ENCODE results near the gene EARS2.
"Not testable (repeated sequence)": the region's sequence is repeated elsewhere in the genome, so short reads cannot be mapped to it uniquely, and the experiment has no call there.

Gene EARS2

DNA sequence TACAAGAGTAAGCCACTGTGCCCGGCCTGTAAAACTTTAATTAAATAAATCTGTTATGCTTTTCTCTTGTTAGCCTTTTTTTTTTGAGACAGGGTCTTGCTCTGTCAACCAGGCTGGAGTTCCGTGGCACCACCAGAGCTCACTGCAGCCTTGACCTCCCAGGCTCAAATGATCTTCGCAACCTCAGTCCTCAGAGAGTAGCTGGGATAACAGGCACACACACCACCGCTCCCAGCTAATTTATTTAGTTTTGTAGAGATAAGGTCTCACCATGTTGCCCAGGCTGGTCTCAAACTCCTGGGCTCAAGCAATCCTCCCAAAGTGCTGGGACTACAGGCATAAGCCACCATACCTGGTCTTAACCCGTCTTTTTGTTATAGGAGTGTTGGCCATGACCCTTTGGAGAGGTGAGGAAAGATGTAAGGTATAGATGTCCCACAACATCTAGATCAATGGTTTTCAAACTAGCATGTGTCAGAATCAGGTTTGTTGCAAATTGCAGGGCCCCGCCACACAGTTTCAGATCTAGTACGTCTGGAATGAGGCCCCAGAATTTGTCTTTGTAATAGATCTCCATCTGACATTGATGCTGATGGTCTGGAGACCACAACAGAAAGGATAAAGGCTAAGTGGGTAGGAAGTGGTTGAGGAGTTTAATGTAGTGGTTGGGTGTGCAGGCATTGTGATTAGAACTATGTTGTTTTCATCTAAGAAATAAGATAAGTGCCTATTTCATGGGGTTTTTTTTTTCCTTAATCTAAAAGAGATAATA, 42.6 kb downstream of the EARS2 start:
- H3K36me3 Mint-ChIP-seq (ENCODE audit: insufficient read depth): peaks cover 18% of the 10 kb centered on the region
- H3K27me3 Mint-ChIP-seq: no peaks in the 10 kb centered on the region
- DNase-seq: peak; percentile 14 to 46 (median 22)
- H3K4me1 Mint-ChIP-seq (ENCODE audit: low read depth in 2 of 2): peaks cover 23 to 37% of the 10 kb centered on the region in 2 donors
- peak overlapping the region; percentile 56 to 85 for H3K27ac Mint-ChIP-seq
- H3K9me3 Mint-ChIP-seq: no peaks in the 10 kb centered on the region
- peak overlapping the region; percentile 32 to 56 for H3K4me3 Mint-ChIP-seq
- ATAC-seq (replicated peaks): peak; percentile 45

DNA sequence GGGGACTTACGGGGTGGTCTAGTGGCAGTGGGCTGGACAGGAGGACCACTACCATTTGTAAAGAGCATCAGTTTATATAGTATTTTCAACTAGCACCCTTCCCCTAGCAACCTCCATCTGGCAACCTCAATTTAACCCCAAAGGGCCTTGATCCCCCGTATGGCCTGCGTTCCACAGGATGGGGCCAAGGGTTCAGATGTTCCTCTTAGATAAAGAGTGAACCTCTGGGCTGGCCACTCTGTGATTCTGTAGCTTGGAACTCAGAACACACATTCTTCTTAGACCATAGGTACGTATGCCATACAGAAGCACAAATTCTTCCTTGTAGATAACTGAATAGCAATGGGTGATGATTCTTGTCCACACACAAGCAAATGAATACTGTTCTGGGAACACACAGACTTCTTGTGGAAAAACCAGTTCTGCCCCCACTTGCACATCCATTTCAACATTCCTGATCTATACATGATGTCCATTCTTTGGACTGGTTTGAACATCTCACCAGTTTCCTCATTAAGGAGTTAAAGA, 44.9 kb downstream of the EARS2 start:
- H3K27ac Mint-ChIP-seq: no peak overlapping the region
- peaks cover 37 to 52% of the 10 kb centered on the region in 2 donors for H3K4me1 Mint-ChIP-seq (ENCODE audit: low read depth in 2 of 2)
- peaks cover 33% of the 10 kb centered on the region for H3K36me3 Mint-ChIP-seq (ENCODE audit: insufficient read depth)
- no peak overlapping the region for H3K4me3 Mint-ChIP-seq
- no peaks in the 10 kb centered on the region for H3K9me3 Mint-ChIP-seq
- no peak for DNase-seq
- no peak for ATAC-seq (replicated peaks)
- no peaks in the 10 kb centered on the region for H3K27me3 Mint-ChIP-seq

DNA sequence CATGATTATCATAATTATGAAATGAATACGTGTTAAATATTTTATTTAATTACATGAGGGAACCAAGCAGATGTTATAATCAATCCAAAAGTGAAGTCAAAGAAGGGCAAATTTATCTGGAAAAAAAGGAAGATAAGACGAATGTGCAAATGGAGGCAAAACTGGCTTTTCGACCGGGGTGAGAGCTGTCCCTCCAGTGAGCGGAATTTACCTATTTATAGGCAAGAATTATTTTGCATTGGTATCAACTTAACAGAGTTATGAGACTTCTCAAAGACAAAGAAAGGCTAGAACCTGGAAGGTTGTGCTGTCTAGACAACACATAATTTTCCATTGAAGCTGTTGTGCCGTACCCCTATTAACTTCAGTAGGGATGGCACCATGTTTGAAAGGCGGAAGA, 45.4 kb downstream of the EARS2 start:
- Mint-ChIP-seq H3K9me3 (no peaks in the 10 kb centered on the region), H3K27ac (peak overlapping the region; percentile 62 to 90), H3K4me1 (ENCODE audit: low read depth in 2 of 2) (peaks cover 41 to 56% of the 10 kb centered on the region in 2 donors), H3K27me3 (no peaks in the 10 kb centered on the region), H3K4me3 (peak overlapping the region; percentile 85 to 90), H3K36me3 (ENCODE audit: insufficient read depth) (peaks cover 37% of the 10 kb centered on the region)
- DNase-seq: no peak
- no peak for ATAC-seq (replicated peaks)

DNA sequence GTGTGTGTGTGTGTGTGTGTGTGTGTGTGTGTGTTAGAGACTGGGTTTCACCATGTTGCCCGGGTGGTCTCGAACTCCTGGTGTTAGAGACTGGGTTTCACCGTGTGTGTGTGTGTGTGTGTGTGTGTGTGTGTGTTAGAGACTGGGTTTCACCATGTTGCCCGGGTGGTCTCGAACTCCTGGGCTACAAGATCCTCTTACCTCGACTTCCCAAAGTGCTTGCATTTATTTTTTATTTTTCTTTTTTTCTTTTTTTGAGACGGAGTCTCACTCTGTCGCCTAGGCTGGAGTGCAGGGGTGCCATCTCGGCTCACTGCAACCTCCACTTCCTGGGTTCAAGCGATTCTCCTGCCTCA, 46.3 kb downstream of the EARS2 start:
- Mint-ChIP-seq H3K4me3 (peak overlapping the region; percentile 85 to 90), H3K27ac (peak overlapping the region; percentile 85 to 90), H3K4me1 (ENCODE audit: low read depth in 2 of 2) (peaks cover 44 to 50% of the 10 kb centered on the region in 2 donors), H3K36me3 (ENCODE audit: insufficient read depth) (peaks cover 39% of the 10 kb centered on the region)
- DNase-seq; H3K27me3 Mint-ChIP-seq; ATAC-seq (replicated peaks); H3K9me3 Mint-ChIP-seq: not testable (repeated sequence)

DNA sequence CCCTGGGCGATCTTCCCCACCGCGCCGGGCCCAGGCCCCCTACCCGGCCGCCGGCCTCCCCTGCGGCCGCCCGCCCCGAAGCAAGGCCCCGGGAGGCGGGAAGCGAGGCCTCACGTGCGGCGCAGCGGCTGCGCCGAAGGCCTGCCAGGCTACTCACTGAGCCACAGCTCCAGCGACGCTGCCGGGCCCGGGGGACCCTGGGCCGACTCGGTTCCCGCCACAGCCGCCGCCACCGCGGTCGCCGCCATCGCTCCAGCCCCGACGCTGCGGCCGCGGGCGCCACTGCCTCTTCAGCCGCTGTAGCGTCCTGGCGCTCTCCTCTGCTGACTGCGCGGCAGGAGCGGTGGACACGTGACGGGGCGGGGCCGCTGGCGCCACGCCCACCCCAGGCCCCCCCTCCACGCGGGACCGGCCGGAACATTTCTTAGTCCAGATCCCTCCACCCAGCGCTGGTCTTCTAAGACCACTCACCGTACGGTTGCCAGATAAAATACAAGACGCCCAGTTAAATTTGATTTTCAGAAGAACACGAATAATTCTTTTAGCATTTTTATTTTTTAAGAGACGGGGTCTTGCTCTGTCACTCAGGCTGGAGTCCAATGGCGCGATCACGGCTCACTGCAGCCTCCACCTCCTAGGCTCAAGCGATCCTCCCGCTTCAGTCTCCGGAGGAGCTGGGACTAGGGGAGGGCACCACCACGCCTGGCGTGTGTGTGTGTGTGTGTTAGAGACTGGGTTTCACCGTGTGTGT, 46.8 kb downstream of the EARS2 start, which contains the start of gene GGA2:
Gene GGA2 (minus strand): TSS at position 331 of the 751 bp plus-strand sequence. CDS start 83 bp downstream, at position 248.
- Mint-ChIP-seq H3K4me3 (peak within 1 kb of the TSS; percentile 85 to 90), H3K27ac (peak within 1 kb of the TSS; percentile 86 to 95), H3K27me3 (no peaks in the 10 kb centered on the region), H3K4me1 (ENCODE audit: low read depth in 2 of 2) (peaks cover 41 to 48% of the 10 kb centered on the region in 2 donors), H3K9me3 (no peaks in the 10 kb centered on the region), H3K36me3 (ENCODE audit: insufficient read depth) (peaks cover 39% of the 10 kb centered on the region)
- DNase-seq (peak; percentile 65 to 70 (median 68)), ATAC-seq (replicated peaks) (peak; percentile 83)

DNA sequence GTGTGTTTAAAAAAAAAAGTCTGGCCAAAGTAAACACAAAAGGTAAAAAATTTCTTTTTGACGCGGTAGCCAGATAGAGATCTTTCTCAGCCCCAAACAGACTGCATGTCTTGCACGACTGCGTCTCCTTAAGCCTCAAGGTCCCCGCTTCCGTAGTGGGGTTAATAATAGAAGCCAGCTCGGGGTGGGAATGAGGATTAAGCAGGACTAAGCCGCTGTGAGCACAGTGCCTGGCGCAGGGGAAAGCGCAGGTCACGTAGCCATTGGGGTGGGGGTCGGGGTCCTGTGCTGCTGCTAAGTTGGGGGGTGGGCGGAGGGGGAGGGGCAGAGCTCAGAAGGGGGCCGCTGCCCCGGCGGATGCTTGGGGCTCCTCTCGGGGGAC, 47.4 kb downstream of the EARS2 start:
- H3K4me3 Mint-ChIP-seq: peak overlapping the region; percentile 85 to 90
- peaks cover 41 to 48% of the 10 kb centered on the region in 2 donors for H3K4me1 Mint-ChIP-seq (ENCODE audit: low read depth in 2 of 2)
- H3K27ac Mint-ChIP-seq: peak overlapping the region; percentile 86 to 95
- H3K9me3 Mint-ChIP-seq: no peaks in the 10 kb centered on the region
- ATAC-seq (replicated peaks): peak; percentile 52
- peaks cover 41% of the 10 kb centered on the region for H3K36me3 Mint-ChIP-seq (ENCODE audit: insufficient read depth)
- no peaks in the 10 kb centered on the region for H3K27me3 Mint-ChIP-seq
- DNase-seq: peak; percentile 42 to 64 (median 53)

DNA sequence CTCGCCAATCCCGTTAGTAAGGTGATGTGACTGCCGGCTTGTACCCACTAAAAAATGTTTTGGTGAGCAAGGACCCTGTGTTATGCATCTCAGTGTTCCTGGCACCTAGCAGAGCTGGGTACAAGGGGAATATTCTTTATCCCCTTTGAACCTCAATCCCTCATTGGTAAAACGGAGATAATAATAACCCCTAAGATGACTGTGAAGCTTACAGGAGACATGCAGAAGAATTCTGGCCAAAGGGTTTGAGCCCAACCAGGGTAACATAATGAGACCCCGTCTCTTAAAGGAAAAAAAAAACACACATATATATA, 47.8 kb downstream of the EARS2 start:
- no peak for ATAC-seq (replicated peaks)
- Mint-ChIP-seq H3K9me3 (no peaks in the 10 kb centered on the region), H3K4me1 (ENCODE audit: low read depth in 2 of 2) (peaks cover 41 to 47% of the 10 kb centered on the region in 2 donors), H3K27me3 (no peaks in the 10 kb centered on the region), H3K27ac (peak overlapping the region; percentile 86 to 95), H3K4me3 (peak overlapping the region; percentile 85 to 90), H3K36me3 (ENCODE audit: insufficient read depth) (peaks cover 42% of the 10 kb centered on the region)
- DNase-seq: no peak

DNA sequence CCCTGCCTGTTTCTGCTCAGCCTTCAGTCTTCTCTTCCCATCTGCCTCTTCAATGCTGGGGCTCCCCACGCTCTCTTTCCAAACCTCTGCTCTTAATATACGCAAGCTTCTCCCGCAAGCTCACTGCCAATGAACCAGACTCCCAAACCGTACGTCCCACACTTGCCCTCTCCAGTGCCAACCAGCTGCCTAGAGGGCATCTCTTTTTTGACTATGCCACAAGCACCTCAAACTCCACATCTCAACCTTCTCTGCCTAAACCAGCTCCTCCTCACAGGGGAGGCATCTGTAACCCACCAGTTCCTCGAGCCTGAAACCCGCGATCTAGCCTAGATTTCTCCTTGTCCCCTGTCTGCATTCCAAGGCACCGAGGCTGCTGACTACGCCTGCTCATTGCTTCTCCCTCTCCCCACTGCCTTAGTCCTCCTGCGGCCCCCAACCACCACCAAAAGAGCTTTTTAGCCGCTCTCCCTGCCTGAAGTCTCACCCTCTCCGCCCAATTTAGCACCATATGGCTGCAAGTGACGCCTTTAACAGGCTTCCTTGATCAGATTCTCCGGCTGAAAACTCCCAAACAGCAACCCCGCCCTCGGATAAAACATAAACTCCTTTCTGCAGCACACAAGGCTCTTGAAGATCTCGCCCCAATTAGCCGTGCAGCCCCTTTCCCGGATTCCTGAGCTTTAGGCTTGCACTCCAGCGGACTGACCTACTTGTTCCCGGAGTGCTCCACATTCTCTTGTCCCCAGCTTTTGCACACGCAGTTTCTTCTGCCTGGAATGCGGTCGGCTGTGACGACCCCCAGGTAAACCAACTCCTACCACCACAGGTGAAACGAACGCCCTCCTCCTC, 48.3 kb downstream of the EARS2 start:
- DNase-seq (no peak), ATAC-seq (replicated peaks) (no peak)
- Mint-ChIP-seq H3K27me3 (no peaks in the 10 kb centered on the region), H3K4me1 (ENCODE audit: low read depth in 2 of 2) (peaks cover 43 to 48% of the 10 kb centered on the region in 2 donors), H3K4me3 (peak overlapping the region; percentile 85 to 90), H3K27ac (peak overlapping the region; percentile 86 to 95), H3K9me3 (no peaks in the 10 kb centered on the region), H3K36me3 (ENCODE audit: insufficient read depth) (peaks cover 48% of the 10 kb centered on the region)

DNA sequence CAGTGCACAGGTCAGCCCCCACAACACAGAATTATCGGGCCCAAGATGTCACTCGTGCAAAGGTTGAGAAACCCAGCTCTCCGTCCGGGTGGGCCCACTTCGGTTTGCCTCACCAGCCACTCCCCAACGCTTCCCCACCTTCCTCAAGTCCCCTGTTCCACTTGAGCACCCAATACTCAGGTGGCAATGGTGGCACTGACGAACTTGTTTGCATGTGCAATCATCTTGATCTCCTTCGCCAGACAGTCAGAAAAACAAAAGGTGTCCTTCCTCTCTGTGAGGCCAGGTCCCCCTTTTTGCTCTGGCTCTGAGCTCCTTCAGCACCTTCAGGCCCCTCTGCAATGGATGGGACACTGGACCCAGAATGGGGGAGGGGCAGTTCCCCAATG, 50.5 kb downstream of the EARS2 start:
- Mint-ChIP-seq H3K36me3 (ENCODE audit: insufficient read depth) (peaks cover 48% of the 10 kb centered on the region), H3K27me3 (no peaks in the 10 kb centered on the region), H3K9me3 (no peaks in the 10 kb centered on the region), H3K4me3 (peak overlapping the region; percentile 22 to 70), H3K27ac (peak overlapping the region; percentile 75 to 89), H3K4me1 (ENCODE audit: low read depth in 2 of 2) (peaks cover 48 to 59% of the 10 kb centered on the region in 2 donors)
- DNase-seq: no peak
- ATAC-seq (replicated peaks): no peak

DNA sequence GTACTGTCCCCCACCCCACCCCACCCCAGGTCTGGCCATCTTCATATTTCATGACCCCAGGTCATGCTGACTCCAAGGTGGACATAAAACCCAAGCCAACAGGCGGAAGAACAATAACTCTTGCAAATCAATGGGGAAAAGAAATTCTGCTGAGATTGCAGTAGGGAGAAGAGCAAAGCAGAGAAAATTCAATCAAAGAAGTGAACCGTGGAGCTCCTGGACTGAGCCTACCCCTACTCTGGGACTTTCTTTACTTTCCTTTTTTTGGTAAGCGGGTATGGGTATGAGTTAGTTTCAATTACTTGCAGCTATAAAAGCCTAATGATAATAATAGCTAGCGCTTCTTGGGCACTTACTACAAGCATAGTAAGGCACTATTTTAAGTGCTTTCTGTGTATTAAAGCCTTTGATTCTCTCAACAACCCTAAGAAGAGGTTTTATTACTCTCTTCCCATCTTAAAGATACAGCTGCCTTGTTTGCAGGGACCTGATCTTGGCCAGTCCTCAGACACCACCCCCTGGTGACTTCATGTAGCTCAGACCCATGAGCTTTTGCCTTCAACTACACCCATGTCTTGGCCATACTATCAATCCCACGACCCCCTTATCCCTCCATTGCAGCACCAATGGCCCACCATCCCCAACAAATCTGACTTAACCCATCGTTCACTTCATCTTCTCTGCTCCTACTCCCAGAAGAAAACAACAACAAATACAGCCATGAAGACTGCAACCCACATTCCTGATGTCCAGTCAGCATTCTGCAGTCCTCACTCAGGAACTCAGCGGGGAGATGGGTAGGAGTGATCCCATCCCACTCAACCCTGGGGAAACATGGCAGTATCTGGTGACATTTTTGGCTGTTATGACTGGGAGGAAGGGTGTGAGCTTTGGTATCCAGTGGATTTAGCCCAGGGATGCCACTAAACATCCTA, 51.2 kb downstream of the EARS2 start:
- DNase-seq: no peak
- H3K27me3 Mint-ChIP-seq: no peaks in the 10 kb centered on the region
- H3K4me3 Mint-ChIP-seq: peak overlapping the region; percentile 22 to 70
- H3K4me1 Mint-ChIP-seq (ENCODE audit: low read depth in 2 of 2): peaks cover 48 to 65% of the 10 kb centered on the region in 2 donors
- no peak for ATAC-seq (replicated peaks)
- peak overlapping the region; percentile 75 to 89 for H3K27ac Mint-ChIP-seq
- H3K9me3 Mint-ChIP-seq: no peaks in the 10 kb centered on the region
- H3K36me3 Mint-ChIP-seq (ENCODE audit: insufficient read depth): peaks cover 48% of the 10 kb centered on the region

DNA sequence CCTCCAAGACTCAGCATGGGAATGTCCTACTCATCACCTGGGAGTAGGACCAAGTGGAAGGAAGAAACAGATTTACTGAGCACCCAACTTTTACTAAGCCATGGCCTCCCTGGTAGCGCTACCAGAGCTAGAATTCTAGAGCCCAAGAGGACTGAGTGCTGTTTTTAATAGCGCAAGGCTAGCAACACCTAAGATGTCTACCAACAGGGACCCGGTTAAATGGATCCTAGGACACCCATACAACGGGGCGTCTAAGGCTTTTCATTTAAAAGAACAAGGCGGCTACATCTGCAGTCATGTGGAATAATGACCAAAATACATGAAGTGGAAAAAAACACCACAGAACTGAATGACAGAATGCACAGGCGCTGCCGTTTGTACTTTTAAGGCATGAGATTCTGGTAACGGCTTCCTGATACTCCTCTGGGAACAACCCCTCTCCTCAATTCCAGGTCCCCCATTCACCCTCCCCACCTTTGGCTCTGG, 51.9 kb downstream of the EARS2 start:
- H3K27ac Mint-ChIP-seq: peak overlapping the region; percentile 89 to 91
- no peak for DNase-seq
- peaks cover 48 to 68% of the 10 kb centered on the region in 2 donors for H3K4me1 Mint-ChIP-seq (ENCODE audit: low read depth in 2 of 2)
- H3K36me3 Mint-ChIP-seq (ENCODE audit: insufficient read depth): peaks cover 49% of the 10 kb centered on the region
- peak overlapping the region; percentile 46 to 54 for H3K4me3 Mint-ChIP-seq
- H3K27me3 Mint-ChIP-seq: no peaks in the 10 kb centered on the region
- ATAC-seq (replicated peaks): peak; percentile 18
- H3K9me3 Mint-ChIP-seq: no peaks in the 10 kb centered on the region

Data from effector memory CD8-positive, alpha-beta T cell (primary cell).